Ovary (tissue), 9 donors: ENCODE measurements around the gene ZNF710. TPM values are rescaled to one million over a fixed set of nuclear protein-coding genes. Genes with fewer than 3 reads are reported as not detected.

Source experiments
- DNase-seq, 5 donors: peaks; one replicate each; pipeline ENCODE4 v3.0.0-alpha.2; 2019 to 2020
- H3K27ac ChIP-seq, 2 donors: fragments of 200-600 bp; one replicate each; pipeline versions ENCODE4 v1.5.1 to v1.8.0; 2019 to 2022
- H3K27me3 ChIP-seq: fragments of 200-600 bp; one replicate; pipeline ENCODE4 v1.8.0; 2022
- H3K36me3 ChIP-seq: fragments of 200-600 bp; sonication (generic); one replicate; pipeline ENCODE4 v1.5.1; 2019
- H3K4me1 ChIP-seq: one replicate; pipeline ENCODE4 v1.8.1; 2013; ENCODE audit warnings: mild to moderate bottlenecking, moderate library complexity; ENCODE audit not compliant: insufficient read depth
- H3K4me3 ChIP-seq: fragments of 200-600 bp; sonication (generic); one replicate; pipeline ENCODE4 v1.5.1; 2017
- H3K9me3 ChIP-seq, 2 donors: fragments of 200-600 bp in 1 of 2; sonication (generic) in 1 of 2; one replicate each; pipeline versions ENCODE4 v1.5.1 to v1.8.1; 2013 to 2019; ENCODE audit warnings: mild to moderate bottlenecking in 1 of 2, moderate library complexity in 1 of 2
- CTCF ChIP-seq, 3 donors: fragments of 450-650 bp in 2 of 3; fragments of 200-600 bp in 1 of 3; IDR thresholded peaks; one replicate each; pipeline versions ENCODE4 v1.5.1 to v1.8.0; 2016 to 2022; ENCODE audit warnings: antibody characterized with exemption in 3 of 3, mild to moderate bottlenecking in 1 of 3
- EP300 ChIP-seq: sonication (generic); formaldehyde crosslinking; IDR thresholded peaks from one replicate; pipeline ENCODE4 v1.6.1; 2017; ENCODE audit warnings: antibody characterized with exemption
- POLR2A ChIP-seq: fragments of 450-650 bp; IDR thresholded peaks from one replicate; pipeline ENCODE4 v1.6.1; 2017; ENCODE audit warnings: antibody characterized with exemption, mild to moderate bottlenecking, moderate library complexity
- WGBS, 3 donors: extraction: QIAGEN DNeasy Blood & Tissue Kit in 1 of 3; methylation state at CpG; one replicate each; pipeline versions ENCODE4 v1.1.5 to v1.1.7; 2013 to 2017; 5-methylcytosine and 5-hydroxymethylcytosine counted together
- intact Hi-C, 4 donors: fragments of 100-400 bp; cut with DNase I; formaldehyde crosslinking; loops; one replicate each; pipeline versions ENCODE4 v1.11.0 to v1.15.1; 2022 to 2023
- polyA plus RNA-seq, 2 donors: library from polyadenylated mRNA; stranded (reverse); fragments of 200-250 nt in 1 of 2; fragments of 350-450 nt in 1 of 2; fragmentation: Illumina TruSeq in 1 of 2; extraction: RNeasy Lipid Tissue Mini Kit (QIAGEN cat#74804) in 1 of 2; gene quantifications; one replicate each; pipeline ENCODE4 v1.2.3, GENCODE V29; 2013 to 2014
- total RNA-seq, 7 donors: library from RNA; depleted of rRNA in 2 of 7; stranded (reverse); fragments of >200 nt in 2 of 7; fragmentation: NEBNext Ultra II Directional in 3 of 7; extraction: Animal tissue kit (Norgen Biotek cat#: 25700) in 3 of 7; gene quantifications; one replicate each; pipeline versions ENCODE4 v1.1.0 to v1.2.4, GENCODE V29; 2016 to 2023
- donor health status: DM: no; HTN: no; CAD: no; lungs with moderate emphysema.
- donor health status: DM: no; HTN: no; CAD: no.
- donor health status: Bipolar disorder and iron deficiency.
- donor health status: DM: yes; HTN: yes; CAD: no.
- donor health status: DM: no; HTN: no; CAD: no.
- donor health status: DM: yes; HTN: yes; CAD: no.

ZNF710 gene
- total and polyA plus RNA-seq, 9 donors: 6.8 to 19.7 (median 14.4) TPM

DNA sequence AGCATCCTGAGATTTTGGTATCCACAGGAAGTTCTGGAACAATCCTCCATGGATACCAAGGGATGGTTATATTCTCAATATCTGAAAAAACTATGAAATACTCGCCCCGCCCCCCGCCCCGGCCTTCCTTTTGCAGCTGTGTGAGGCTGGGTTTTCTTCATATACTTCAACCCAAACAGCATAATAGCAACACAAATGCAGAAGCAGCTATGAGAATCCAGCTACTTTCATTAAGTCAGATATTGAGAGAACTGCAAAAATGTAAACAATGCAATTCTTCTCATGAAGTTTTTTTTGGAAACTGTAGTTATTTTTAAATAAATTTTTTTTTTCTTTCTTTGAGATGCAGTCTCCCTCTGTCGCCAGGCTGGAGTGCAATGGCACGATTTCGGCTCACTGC is 112.0 kb downstream of the ZNF710 start:
- TF ChIP-seq CTCF (IDR thresholded peaks at IDR 0.05) (no peak), EP300 (no peak), POLR2A (no peak)
- Histone ChIP-seq H3K27me3 (no peaks in the 10 kb centered on the region), H3K4me3 (no peak overlapping the region), H3K27ac (no peak overlapping the region), H3K9me3 (no peaks in the 10 kb centered on the region), H3K36me3 (no peaks in the 10 kb centered on the region), H3K4me1 (no peaks in the 10 kb centered on the region)
- DNase-seq: no peak
- intact Hi-C loops: no loop called here
- WGBS, 3 donors: 10 to 37% (median 12%) methylated on average over 7 of the region's 7 CpGs

GRCh38 chr15:90114451-90114901 is 113.4 kb downstream of the ZNF710 start:
- H3K4me1 ChIP-seq: no peaks in the 10 kb centered on the region
- H3K4me3 ChIP-seq: no peak overlapping the region
- H3K27me3 ChIP-seq: no peaks in the 10 kb centered on the region
- WGBS, 3 donors: 30 to 72% (median 34%) methylated on average over 2 of the region's 2 CpGs
- TF ChIP-seq EP300: no peak
- TF ChIP-seq CTCF (IDR thresholded peaks at IDR 0.05): no peak
- no peak for TF ChIP-seq POLR2A
- no peaks in the 10 kb centered on the region for H3K9me3 ChIP-seq
- intact Hi-C loops: no loop called here
- no peak overlapping the region for H3K27ac ChIP-seq
- no peaks in the 10 kb centered on the region for H3K36me3 ChIP-seq
- DNase-seq: no peak

DNA sequence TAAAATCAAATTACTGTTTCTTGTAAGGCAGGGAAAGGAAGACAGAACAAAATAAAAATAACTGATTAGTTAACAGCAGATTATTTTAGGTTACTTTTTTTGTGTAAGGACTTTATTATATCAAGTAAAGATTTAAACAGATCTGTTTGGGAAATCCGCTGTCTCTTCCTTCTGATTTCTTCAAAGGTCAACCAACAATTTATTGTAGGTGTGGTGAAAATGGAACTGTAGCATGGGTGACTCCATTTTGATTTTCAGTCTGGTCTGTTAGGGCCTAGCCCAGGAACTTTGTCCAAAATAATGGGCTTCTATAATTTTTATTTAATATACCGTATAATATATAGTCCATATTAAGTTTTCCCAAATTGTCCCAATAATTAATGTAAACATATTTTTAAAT is 114.7 kb downstream of the ZNF710 start:
- Histone ChIP-seq H3K4me1 (no peaks in the 10 kb centered on the region), H3K4me3 (no peak overlapping the region), H3K36me3 (no peaks in the 10 kb centered on the region), H3K27me3 (no peaks in the 10 kb centered on the region), H3K27ac (no peak overlapping the region), H3K9me3 (no peaks in the 10 kb centered on the region)
- DNase-seq: no peak
- TF ChIP-seq POLR2A: no peak
- TF ChIP-seq EP300: no peak
- TF ChIP-seq CTCF (IDR thresholded peaks at IDR 0.05): no peak
- intact Hi-C loops: no loop called here
- whole genome bisulfite sequencing, 3 donors: 96 to 97% (median 96%) methylated on average over 2 of the region's 2 CpGs

GRCh38 chr15:90119367-90119766 is 118.2 kb downstream of the ZNF710 start:
- H3K27me3 ChIP-seq: no peaks in the 10 kb centered on the region
- no peak overlapping the region for H3K27ac ChIP-seq
- no peak for TF ChIP-seq POLR2A
- no peak for TF ChIP-seq CTCF (IDR thresholded peaks at IDR 0.05)
- TF ChIP-seq EP300: no peak
- H3K36me3 ChIP-seq: no peaks in the 10 kb centered on the region
- intact Hi-C loops: no loop called here
- DNase-seq: no peak
- H3K9me3 ChIP-seq: no peaks in the 10 kb centered on the region
- H3K4me3 ChIP-seq: no peak overlapping the region
- H3K4me1 ChIP-seq: no peaks in the 10 kb centered on the region

- WGBS, 3 donors: 79 to 88% (median 83%) methylated on average over 6 of the region's 6 CpGs
- intact Hi-C loops: no loop called here
- DNase-seq: no peak
Measured at GRCh38 chr15:90121086-90121485, 120.0 kb downstream of the ZNF710 start.

More at GRCh38 chr15:90121086-90121485, 120.0 kb downstream of the ZNF710 start:
- Histone ChIP-seq H3K4me1 (no peaks in the 10 kb centered on the region), H3K27ac (no peak overlapping the region), H3K9me3 (no peaks in the 10 kb centered on the region), H3K4me3 (no peak overlapping the region), H3K36me3 (no peaks in the 10 kb centered on the region), H3K27me3 (no peaks in the 10 kb centered on the region)
- TF ChIP-seq POLR2A (no peak), EP300 (no peak), CTCF (IDR thresholded peaks at IDR 0.05) (no peak)
